ENCODE data around the gene FXYD1. TPM values are rescaled to one million over a fixed set of nuclear protein-coding genes. Genes with fewer than 3 reads are reported as not detected.

FXYD1 gene
- total and polyA plus RNA-seq, 2 donors: 3.2 to 17.1 TPM

DNA sequence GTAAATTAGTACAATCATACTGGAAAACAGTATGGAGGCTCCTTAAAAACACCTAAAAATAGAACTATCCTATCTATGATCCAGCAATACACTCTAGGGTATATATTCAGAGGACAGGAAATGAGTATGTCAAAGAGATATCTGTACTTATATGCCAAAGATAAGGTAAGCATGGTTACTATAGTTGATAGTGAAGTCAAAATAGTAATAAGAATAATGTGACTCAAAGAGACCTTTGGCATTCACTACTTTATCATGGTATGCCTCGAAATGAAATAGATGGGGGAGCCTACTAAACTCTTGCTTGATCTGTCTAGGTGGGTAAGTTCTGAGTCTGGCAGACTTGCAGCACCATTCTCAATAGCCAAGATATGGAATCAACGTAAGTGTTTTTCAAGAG, 46.3 kb downstream of the FXYD1 start:
- DNase-seq (ENCODE audit: low read depth in 6 of 9, low spot score in 9 of 9): no peak
- Histone ChIP-seq H3K36me3 (ENCODE audit: control insufficient read depth in 2 of 2, insufficient read depth in 2 of 2, low read length in 1 of 2) (no peaks in the 10 kb centered on the region), H3K27ac (ENCODE audit: low read depth in 1 of 2, low read length in 1 of 2) (no peak overlapping the region), H3K27me3 (ENCODE audit: control insufficient read depth in 2 of 2, insufficient read depth in 1 of 2, low read length in 1 of 2) (no peaks in the 10 kb centered on the region), H3K9me3 (ENCODE audit: control insufficient read depth in 2 of 2, insufficient read depth in 1 of 2, low read length in 1 of 2) (no peaks in the 10 kb centered on the region), H3K4me3 (ENCODE audit: low read length in 2 of 2) (no peak overlapping the region), H3K4me1 (ENCODE audit: control insufficient read depth in 2 of 2, insufficient read depth in 2 of 2, low read length in 2 of 2) (peaks cover 0 to 3% of the 10 kb centered on the region in 2 donors)
- WGBS: 91% methylated on average over 2 of the region's 2 CpGs

Other genes with a start within 250 kb of the FXYD1 start
- 2.5 TPM for gene ZNF30, start 211.9 kb upstream of the FXYD1 start, total RNA-seq
- 3.9 TPM for gene ZNF30, start 211.9 kb upstream of the FXYD1 start, polyA plus RNA-seq
- gene ZNF792, start 174.6 kb upstream of the FXYD1 start, total RNA-seq: 5.4 TPM
- gene ZNF792, start 174.6 kb upstream of the FXYD1 start, polyA plus RNA-seq: 2.6 TPM
- gene GRAMD1A, start 138.5 kb upstream of the FXYD1 start, total RNA-seq: 18.7 TPM
- 51.9 TPM for gene GRAMD1A, start 138.5 kb upstream of the FXYD1 start, polyA plus RNA-seq
- 0.28 TPM for gene SCN1B, start 108.4 kb upstream of the FXYD1 start, total RNA-seq
- gene SCN1B, start 108.4 kb upstream of the FXYD1 start, polyA plus RNA-seq: 3.4 TPM
- gene HPN, start 97.1 kb upstream of the FXYD1 start, total RNA-seq: 0.66 TPM
- gene HPN, start 97.1 kb upstream of the FXYD1 start, polyA plus RNA-seq: 0.82 TPM
- 22.8 TPM for gene FXYD3, start 23.0 kb upstream of the FXYD1 start, total RNA-seq
- 175 TPM for gene FXYD3, start 23.0 kb upstream of the FXYD1 start, polyA plus RNA-seq
- gene LGI4, start 3.8 kb upstream of the FXYD1 start, total RNA-seq: 0.52 TPM
- gene LGI4, start 3.8 kb upstream of the FXYD1 start, polyA plus RNA-seq: 9.8 TPM
- gene FXYD7, start 4.4 kb downstream of the FXYD1 start, total RNA-seq: not detected
- 1.9 TPM for gene FXYD7, start 4.4 kb downstream of the FXYD1 start, polyA plus RNA-seq
- 42.6 TPM for gene FXYD5, start 15.9 kb downstream of the FXYD1 start, total RNA-seq
- gene FXYD5, start 15.9 kb downstream of the FXYD1 start, polyA plus RNA-seq: 136 TPM
- not detected for gene FAM187B, start 89.9 kb downstream of the FXYD1 start, total RNA-seq
- gene FAM187B, start 89.9 kb downstream of the FXYD1 start, polyA plus RNA-seq: 0.09 TPM
- gene LSR, start 110.2 kb downstream of the FXYD1 start, total RNA-seq: 5.7 TPM
- 20.1 TPM for gene LSR, start 110.2 kb downstream of the FXYD1 start, polyA plus RNA-seq
- gene USF2, start 130.1 kb downstream of the FXYD1 start, total RNA-seq: 58.8 TPM
- gene USF2, start 130.1 kb downstream of the FXYD1 start, polyA plus RNA-seq: 151 TPM
- 0.24 TPM for gene HAMP, start 143.7 kb downstream of the FXYD1 start, total RNA-seq
- gene HAMP, start 143.7 kb downstream of the FXYD1 start, polyA plus RNA-seq: 6.8 TPM
- 0.09 TPM for gene MAG, start 153.3 kb downstream of the FXYD1 start, total RNA-seq
- gene MAG, start 153.3 kb downstream of the FXYD1 start, polyA plus RNA-seq: 0.41 TPM
- gene CD22, start 190.4 kb downstream of the FXYD1 start, total RNA-seq: 1.7 TPM
- 12.3 TPM for gene CD22, start 190.4 kb downstream of the FXYD1 start, polyA plus RNA-seq
- gene FFAR1, start 209.1 kb downstream of the FXYD1 start, total RNA-seq: 0.05 TPM
- gene FFAR1, start 209.1 kb downstream of the FXYD1 start, polyA plus RNA-seq: 0.05 TPM
- gene FFAR3, start 219.6 kb downstream of the FXYD1 start, total RNA-seq: 0.33 TPM
- 0.41 TPM for gene FFAR3, start 219.6 kb downstream of the FXYD1 start, polyA plus RNA-seq
- gene GPR42, start 232.2 kb downstream of the FXYD1 start, total RNA-seq: 0.05 TPM
- 0.25 TPM for gene GPR42, start 232.2 kb downstream of the FXYD1 start, polyA plus RNA-seq